ENCODE data around the gene CACNA2D4.

Gene CACNA2D4

GRCh38 chr12:1845886-1846285, 72.6 kb downstream of the CACNA2D4 start:
- no peaks in the 10 kb centered on the region for H3K36me3 ChIP-seq
- no peak for DNase-seq
- H3K4me3 ChIP-seq, result no peak overlapping the region
- H3K9me3 ChIP-seq, result no peaks in the 10 kb centered on the region
- TF ChIP-seq CTCF (IDR thresholded peaks at IDR 0.05), result no peak
- peaks cover 0 to 24% of the 10 kb centered on the region in 2 donors for H3K27me3 ChIP-seq
- intact Hi-C loops (cut with DNase I; ENCODE audit: low total_unique reads), result no loop called here
- H3K27ac ChIP-seq, result no peak overlapping the region
- peaks cover 0 to 4% (median under 1%) of the 10 kb centered on the region in 4 donors for H3K4me1 ChIP-seq

GRCh38 chr12:1845427-1845826, 73.0 kb downstream of the CACNA2D4 start:
- intact Hi-C loops (cut with DNase I; ENCODE audit: low total_unique reads), result no loop called here
- peak in 1 of 2 donors; percentile 54 for DNase-seq

GRCh38 chr12:1844661-1845409, 73.6 kb downstream of the CACNA2D4 start:
- Histone ChIP-seq H3K27me3 (peaks cover 0 to 24% of the 10 kb centered on the region in 2 donors), H3K36me3 (no peaks in the 10 kb centered on the region), H3K4me1 (no peaks in the 10 kb centered on the region), H3K4me3 (no peak overlapping the region), H3K27ac (no peak overlapping the region), H3K9me3 (no peaks in the 10 kb centered on the region)
- intact Hi-C loops (cut with DNase I; ENCODE audit: low total_unique reads), result no loop called here
- TF ChIP-seq CTCF (IDR thresholded peaks at IDR 0.05), result no peak
- peak in 1 of 2 donors; percentile 34 for DNase-seq

More at GRCh38 chr12:1845427-1845826, 73.0 kb downstream of the CACNA2D4 start:
- no peak overlapping the region for H3K27ac ChIP-seq
- peaks cover 0 to 24% of the 10 kb centered on the region in 2 donors for H3K27me3 ChIP-seq
- H3K4me3 ChIP-seq, result no peak overlapping the region
- no peak for TF ChIP-seq CTCF (IDR thresholded peaks at IDR 0.05)
- H3K9me3 ChIP-seq, result no peaks in the 10 kb centered on the region
- H3K36me3 ChIP-seq, result no peaks in the 10 kb centered on the region
- H3K4me1 ChIP-seq, result no peaks in the 10 kb centered on the region

GRCh38 chr12:1844223-1844622, 74.2 kb downstream of the CACNA2D4 start:
- Histone ChIP-seq H3K4me3 (no peak overlapping the region), H3K36me3 (no peaks in the 10 kb centered on the region), H3K4me1 (no peaks in the 10 kb centered on the region), H3K27ac (no peak overlapping the region), H3K9me3 (no peaks in the 10 kb centered on the region), H3K27me3 (peaks cover 0 to 24% of the 10 kb centered on the region in 2 donors)
- intact Hi-C loops (cut with DNase I; ENCODE audit: low total_unique reads), result no loop called here
- DNase-seq, result peak in 1 of 2 donors; percentile 47
- TF ChIP-seq CTCF (IDR thresholded peaks at IDR 0.05), result no peak

GRCh38 chr12:1843641-1844005, 74.8 kb downstream of the CACNA2D4 start:
- intact Hi-C loops (cut with DNase I; ENCODE audit: low total_unique reads), result no loop called here
- no peaks in the 10 kb centered on the region for H3K36me3 ChIP-seq
- no peaks in the 10 kb centered on the region for H3K9me3 ChIP-seq
- H3K27me3 ChIP-seq, result peaks cover 0 to 24% of the 10 kb centered on the region in 2 donors
- H3K27ac ChIP-seq, result no peak overlapping the region
- no peak overlapping the region for H3K4me3 ChIP-seq
- no peaks in the 10 kb centered on the region for H3K4me1 ChIP-seq
- DNase-seq, result peak in 1 of 2 donors; percentile 35
- no peak for TF ChIP-seq CTCF (IDR thresholded peaks at IDR 0.05)
